Inflammatory macrophage (primary cell): ENCODE data around the gene CORO2A.
"Not testable (repeated sequence)": the region's sequence is repeated elsewhere in the genome, so short reads cannot be mapped to it uniquely, and the experiment has no call there.

Experiments used
- DNase-seq, 2 donors: peaks; one replicate each; pipeline ENCODE4 v3.0.0-alpha.2; 2020 to 2022

Gene CORO2A

DNA sequence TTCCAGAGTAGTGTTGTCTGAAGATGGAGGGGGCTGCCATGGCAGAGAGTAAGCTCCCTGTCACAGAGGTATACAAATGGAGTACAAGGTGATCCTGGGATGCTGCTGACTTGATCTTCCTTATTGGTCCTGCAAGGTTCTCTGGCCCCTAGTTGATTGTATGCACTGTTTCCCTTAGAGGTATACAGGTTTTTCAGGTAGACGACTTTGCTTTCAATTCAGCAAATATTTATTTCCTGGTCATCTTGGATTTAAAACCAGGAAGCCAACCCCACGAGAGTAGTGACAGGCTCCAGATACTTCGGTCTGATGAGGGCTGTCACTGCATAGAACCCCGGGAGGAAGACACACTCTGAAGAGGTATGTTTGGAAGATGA is 56.9 kb downstream of the CORO2A start:
- DNase-seq, result no peak

DNA sequence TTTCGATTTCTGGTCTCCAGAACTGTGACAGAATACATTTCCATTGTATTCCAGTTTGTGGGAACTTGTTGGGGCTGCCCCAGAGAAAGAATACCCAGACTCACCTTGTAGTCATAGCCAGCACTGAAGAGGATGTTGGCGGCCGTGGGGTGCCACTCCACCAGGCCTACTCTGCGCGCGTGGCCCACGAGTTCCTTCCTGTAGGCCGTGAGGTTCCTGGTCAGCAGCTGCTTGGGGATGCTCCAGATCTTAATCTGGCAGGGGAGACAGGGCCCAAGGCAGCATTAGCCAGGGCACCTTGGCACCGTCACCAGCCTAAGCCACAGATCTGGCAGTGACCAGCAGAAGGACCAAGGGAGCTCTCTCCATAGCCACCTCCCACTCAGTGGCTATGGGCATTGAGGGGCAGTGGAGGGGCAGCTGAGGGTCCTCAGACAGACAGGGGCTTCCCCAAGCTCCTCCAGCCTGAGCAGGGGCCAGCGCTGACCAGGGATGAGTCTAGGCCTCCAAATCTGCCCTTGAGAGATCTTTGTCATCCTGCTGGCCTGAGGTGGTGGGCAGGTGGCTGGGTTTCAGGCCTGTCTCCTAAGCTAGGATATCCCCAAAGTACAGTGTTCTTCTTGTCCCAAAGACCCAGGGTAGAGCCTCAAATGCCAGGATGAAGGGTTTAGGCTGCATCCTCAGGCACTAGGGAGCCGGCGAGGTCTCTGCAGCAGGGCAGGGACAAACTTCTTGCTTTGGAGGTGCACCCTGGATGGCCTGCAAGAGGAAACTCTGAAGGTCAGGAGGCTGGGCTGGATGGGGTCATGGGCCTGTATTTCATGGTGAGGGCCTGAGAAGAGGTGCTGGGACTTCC is 57.5 kb downstream of the CORO2A start:
- no peak for DNase-seq

DNA sequence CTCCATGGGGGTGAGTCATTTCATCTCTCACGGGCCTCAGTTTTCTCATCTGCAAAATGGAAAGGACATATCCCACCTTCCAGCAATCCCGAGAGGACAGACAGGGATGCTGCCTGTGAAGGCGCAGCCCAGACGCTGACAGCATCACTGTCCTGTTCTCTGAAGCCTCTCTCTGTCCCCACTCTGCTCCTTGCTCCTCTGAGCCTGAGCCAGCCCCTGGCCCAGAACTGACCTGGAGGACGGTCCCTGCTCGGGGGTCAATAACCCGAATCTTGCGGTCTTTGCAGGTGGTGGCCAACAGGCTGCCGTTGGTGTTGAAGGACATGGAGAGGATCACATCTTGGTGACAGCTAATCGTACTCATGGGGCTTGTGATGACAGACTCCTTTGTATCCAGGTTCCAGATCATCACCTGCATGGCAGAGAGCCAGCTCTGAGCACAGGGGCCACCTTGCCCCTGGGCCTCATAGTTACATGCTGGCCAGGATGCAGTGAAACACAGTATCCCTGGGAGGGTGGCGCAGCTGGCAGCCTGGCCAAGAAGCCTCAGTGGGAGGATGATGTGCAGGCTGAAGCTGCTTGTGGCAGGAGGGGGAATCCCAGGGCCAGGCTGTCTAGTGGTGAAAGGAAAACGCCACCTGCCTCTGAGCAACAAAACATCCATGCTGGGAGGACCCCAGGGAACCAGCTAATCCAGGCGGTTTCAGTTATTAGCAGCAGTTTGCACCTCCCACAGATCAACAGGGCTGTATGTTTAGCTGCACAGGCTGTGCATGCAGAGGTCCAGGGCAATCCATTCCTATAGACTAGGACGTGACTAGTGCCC is 59.4 kb downstream of the CORO2A start:
- DNase-seq, result no peak

- DNase-seq, result no peak
These were observed 60.3 kb downstream of the CORO2A start for GRCh38 chr9:98132158-98132557.

- DNase-seq, result no peak
These were observed 61.7 kb downstream of the CORO2A start for GRCh38 chr9:98130576-98131228.

- DNase-seq, result not testable (repeated sequence)
These were observed 62.4 kb downstream of the CORO2A start for GRCh38 chr9:98130060-98130459.

GRCh38 chr9:98129451-98129881 is 63.0 kb downstream of the CORO2A start:
- peak; percentile 94 for DNase-seq

DNA sequence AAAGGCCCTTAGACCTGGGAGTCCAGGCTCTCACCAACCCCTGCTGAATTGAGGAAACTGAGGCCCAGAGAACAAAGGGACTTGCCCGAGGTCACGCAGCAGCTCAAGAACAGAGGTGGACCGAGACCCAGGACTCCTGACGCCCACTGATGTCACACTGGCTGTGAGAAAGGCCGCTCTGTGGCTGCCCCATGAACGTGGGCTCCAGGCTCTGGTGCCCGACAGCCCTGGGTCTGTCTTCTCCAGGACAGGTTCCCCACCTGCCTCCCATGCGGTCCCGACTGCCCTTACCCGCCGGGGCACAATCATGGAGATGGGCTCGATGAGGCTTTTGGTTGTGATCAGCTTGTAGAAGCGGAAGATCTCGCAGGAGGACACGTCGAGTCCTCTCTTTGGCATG is 64.1 kb downstream of the CORO2A start:
- DNase-seq, result no peak

DNA sequence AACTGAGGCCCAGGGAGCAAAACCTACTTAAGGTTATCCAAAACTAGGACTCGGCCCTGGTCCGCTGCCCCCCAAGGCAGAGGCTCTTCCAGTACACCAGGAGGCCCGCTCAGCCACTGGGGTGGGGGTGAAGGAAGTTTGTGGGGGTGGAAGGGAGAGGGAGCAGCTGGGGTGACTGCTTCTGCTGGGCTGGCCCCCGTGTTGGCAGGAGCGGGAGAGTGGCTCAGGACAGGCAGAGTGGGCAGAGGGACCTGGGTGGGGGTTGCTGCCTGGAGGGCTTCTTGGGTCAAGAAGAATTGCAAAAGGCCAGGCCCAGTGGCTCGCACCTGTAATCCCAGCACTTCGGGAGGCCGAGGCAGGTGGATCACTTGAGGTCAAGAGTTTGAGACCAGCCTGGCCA is 65.2 kb downstream of the CORO2A start:
- DNase-seq, result no peak

GRCh38 chr9:98124637-98125426 is 67.6 kb downstream of the CORO2A start:
- no peak for DNase-seq

DNA sequence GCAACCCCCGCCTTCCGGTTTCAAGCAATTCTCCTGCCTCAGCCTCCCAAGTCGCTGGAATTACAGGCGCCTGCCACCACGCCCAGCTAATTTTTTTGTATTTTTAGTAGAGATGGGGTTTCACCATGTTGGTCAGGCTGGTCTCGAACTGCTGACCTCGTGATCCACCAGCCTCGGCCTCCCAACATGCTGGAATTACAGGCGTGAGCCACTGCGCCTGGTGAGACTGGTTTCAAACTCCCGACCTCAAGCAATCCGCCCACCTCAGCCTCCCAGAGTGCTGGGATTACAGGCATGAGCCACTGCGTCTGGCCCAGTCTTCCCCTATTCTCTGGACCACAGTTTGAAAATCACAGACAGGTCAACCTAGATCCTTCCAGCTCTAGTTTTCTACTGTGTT is 68.3 kb downstream of the CORO2A start:
- not testable (repeated sequence) for DNase-seq

DNA sequence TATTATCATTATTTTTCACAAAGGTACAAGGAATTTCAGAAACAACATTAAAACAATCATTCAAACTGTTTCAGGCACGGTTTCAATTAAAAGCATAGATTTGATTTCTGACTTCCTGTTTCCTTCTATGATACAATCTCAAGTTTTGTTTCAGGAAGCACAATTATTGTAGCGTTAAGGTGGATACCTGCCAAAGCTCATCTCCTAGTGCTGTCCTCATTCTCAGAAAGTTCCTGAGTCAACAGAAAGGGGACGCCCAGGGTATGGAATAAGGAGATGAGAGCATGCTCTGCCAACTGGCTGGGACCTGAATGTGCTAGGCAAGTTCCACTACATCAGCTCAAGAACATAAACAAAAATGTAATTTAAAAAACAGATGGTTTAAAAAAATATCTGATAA is 71.4 kb downstream of the CORO2A start:
- DNase-seq, result peak in 1 of 2 donors; percentile 24

DNA sequence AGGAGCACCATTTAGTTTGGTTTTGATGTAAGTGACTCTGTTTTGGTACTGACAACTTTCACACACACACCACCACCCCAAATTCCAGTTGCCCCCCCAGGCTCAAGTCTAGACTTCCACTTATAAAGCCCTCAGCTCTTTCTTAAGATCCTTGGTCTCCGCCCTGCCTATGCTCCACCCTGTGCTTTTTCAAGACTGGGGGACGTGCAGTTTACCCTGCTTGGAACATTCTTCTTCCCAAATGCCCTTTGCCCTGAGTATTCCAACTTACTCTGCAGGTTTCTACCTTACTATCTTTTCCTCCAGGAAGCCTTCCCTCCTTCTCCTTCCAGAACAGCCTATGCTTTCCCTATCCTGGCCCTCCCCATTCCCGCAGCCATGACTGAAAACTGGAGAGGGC is 72.0 kb downstream of the CORO2A start:
- DNase-seq, result no peak

DNA sequence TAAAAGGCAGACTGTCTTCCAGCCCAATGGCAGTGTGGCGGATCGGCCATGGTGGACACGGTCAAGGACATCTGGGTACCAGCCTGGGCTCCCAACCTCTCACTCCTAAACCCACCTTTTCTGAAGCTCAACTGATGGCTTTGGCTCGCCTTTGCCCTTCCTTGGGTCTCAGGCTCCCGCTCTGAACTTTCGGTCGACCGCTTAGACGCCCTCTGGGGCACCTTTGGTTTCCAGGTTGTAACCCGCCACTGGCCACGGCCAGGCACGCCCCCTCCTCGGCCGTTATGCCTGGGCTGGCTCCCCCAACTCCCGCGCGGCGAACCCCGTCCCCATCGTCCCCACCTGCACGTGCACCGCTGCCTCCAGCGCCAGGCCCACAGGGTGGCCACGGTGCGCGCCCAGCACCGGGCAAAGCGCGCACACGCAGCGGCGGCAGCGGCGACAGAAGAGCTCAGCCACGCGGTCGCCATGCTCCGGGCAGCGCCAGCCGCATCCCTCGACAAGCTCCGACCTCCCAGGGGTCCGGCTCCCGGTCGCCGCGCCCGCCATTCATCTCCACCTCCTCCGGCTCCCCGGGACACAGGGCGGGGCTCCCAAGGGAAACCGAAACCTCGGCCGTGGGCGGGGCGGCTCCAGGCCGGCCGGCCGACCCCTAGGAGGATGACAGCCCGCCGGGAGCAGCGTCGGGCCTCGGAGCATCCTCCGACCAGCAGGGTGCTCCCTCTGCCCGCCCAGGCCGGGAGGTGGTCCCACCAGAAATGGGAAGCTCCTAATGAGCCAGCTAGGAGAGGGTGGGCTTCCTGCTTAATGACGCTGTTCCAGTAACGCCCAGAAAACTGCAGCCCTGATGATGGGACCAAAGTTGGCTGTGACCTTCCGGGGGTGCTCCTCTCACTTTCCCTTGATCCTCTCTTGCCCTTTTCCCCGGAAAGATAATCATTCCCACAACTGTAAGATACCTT is 73.5 kb downstream of the CORO2A start, which contains the start of gene TRIM14:
TSS of gene TRIM14 (minus strand) at position 583 of the 962 bp plus-strand sequence. CDS start at position 549, 34 bp downstream.
- peak; percentile 63 to 79 for DNase-seq

GRCh38 chr9:98117984-98118639 is 74.3 kb downstream of the CORO2A start:
- DNase-seq, result peak; percentile 52 to 63

GRCh38 chr9:98117097-98117496 is 75.3 kb downstream of the CORO2A start:
- DNase-seq, result not testable (repeated sequence)

DNA sequence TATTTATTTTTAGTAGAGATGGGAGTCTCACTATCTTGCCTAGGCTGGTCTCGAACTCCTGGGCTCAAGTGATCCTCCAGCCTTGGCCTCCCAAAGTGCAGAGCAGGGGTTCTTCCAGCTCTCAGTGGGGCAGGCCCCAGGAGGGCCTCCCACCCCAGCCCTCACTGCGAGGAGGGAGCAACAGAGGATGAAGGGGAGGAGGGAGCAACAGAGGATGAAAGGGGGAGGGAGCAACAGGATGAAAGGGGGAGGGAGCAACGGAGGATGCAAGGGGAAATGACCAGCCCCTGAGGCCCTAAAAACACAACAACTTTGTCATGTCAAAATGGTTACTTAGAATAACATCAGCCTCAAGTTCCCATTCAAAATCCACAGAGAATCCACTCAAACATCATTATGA is 83.4 kb downstream of the CORO2A start:
- DNase-seq, result no peak

DNA sequence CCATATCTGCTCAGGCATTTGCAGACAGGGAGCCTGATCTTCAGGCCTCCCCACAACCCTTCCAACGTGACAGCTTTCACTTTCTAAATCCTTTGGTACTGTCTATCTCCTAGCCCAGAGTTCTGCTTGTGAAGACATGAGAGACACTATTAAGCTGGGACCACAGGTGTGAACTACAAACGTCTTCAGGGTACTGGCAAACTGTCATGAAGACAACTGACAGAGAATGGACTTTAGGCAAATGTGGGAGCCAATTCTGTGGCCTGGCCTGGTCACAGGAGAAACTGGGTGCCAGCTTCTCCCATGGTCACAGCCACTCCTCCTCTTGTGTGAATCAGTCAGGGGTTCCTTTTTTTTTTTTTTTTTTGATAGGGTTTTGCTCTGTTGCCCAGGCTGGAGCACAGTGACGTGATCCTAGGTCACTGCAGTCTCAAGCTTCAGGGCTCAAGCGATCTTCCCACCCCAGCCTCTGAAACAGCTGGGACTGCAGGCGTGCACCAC is 83.9 kb downstream of the CORO2A start:
- peak; percentile 75 to 80 for DNase-seq

GRCh38 chr9:98107926-98108325 is 84.5 kb downstream of the CORO2A start:
- peak; percentile 45 to 81 for DNase-seq

GRCh38 chr9:98105006-98105405 is 87.4 kb downstream of the CORO2A start:
- DNase-seq, result no peak
